ENCODE measurements around the gene NKAIN1.
"Not testable (repeated sequence)": the region's sequence is repeated elsewhere in the genome, so short reads cannot be mapped to it uniquely, and the experiment has no call there.

The NKAIN1 gene

GRCh38 chr1:31195267-31195666 is 44.4 kb downstream of the NKAIN1 start:
- not testable (repeated sequence) for DNase-seq (ENCODE audit: low read depth)

- DNase-seq (ENCODE audit: low read depth): no peak
Measured at GRCh38 chr1:31193729-31194128, 46.0 kb downstream of the NKAIN1 start.

- no peak for DNase-seq (ENCODE audit: low read depth)
Measured at GRCh38 chr1:31191281-31191680, 48.4 kb downstream of the NKAIN1 start.

GRCh38 chr1:31189696-31190674 is 49.7 kb downstream of the NKAIN1 start:
- DNase-seq (ENCODE audit: low read depth): no peak

GRCh38 chr1:31183927-31184554 is 55.6 kb downstream of the NKAIN1 start:
- no peak for DNase-seq (ENCODE audit: low read depth)

GRCh38 chr1:31183126-31183525 is 56.6 kb downstream of the NKAIN1 start:
- no peak for DNase-seq (ENCODE audit: low read depth)

- peak; percentile 80 for DNase-seq (ENCODE audit: low read depth)
Measured at GRCh38 chr1:31182352-31182751, 57.3 kb downstream of the NKAIN1 start.

- DNase-seq (ENCODE audit: low read depth): no peak
Measured at GRCh38 chr1:31181515-31182343, 58.0 kb downstream of the NKAIN1 start.

GRCh38 chr1:31180338-31180737 is 59.3 kb downstream of the NKAIN1 start:
- DNase-seq (ENCODE audit: low read depth): no peak

- DNase-seq (ENCODE audit: low read depth): not testable (repeated sequence)
Measured at GRCh38 chr1:31176291-31176690, 63.4 kb downstream of the NKAIN1 start.

- no peak for DNase-seq (ENCODE audit: low read depth)
Measured at GRCh38 chr1:31170486-31170735, 69.3 kb downstream of the NKAIN1 start.

- DNase-seq (ENCODE audit: low read depth): no peak
Measured at GRCh38 chr1:31166462-31166861, 73.2 kb downstream of the NKAIN1 start.

- no peak for DNase-seq (ENCODE audit: low read depth)
Measured at GRCh38 chr1:31164291-31164690, 75.4 kb downstream of the NKAIN1 start.

GRCh38 chr1:31163866-31164265 is 75.8 kb downstream of the NKAIN1 start:
- no peak for DNase-seq (ENCODE audit: low read depth)

GRCh38 chr1:31161571-31161970 is 78.1 kb downstream of the NKAIN1 start:
- no peak for DNase-seq (ENCODE audit: low read depth)

- DNase-seq (ENCODE audit: low read depth): no peak
Measured at GRCh38 chr1:31159869-31160611, 79.6 kb downstream of the NKAIN1 start.

GRCh38 chr1:31159323-31159722 is 80.4 kb downstream of the NKAIN1 start:
- no peak for DNase-seq (ENCODE audit: low read depth)

- peak; percentile 14 for DNase-seq (ENCODE audit: low read depth)
Measured at GRCh38 chr1:31155216-31155806, 84.4 kb downstream of the NKAIN1 start.

- DNase-seq (ENCODE audit: low read depth): peak; percentile 11
Measured at GRCh38 chr1:31154632-31155215, 85.0 kb downstream of the NKAIN1 start.

GRCh38 chr1:31154000-31154631 is 85.6 kb downstream of the NKAIN1 start:
- DNase-seq (ENCODE audit: low read depth): no peak

GRCh38 chr1:31153423-31153822 is 86.3 kb downstream of the NKAIN1 start:
- DNase-seq (ENCODE audit: low read depth): no peak

Data from non-pigmented ciliary epithelial cell (primary cell).